ENCODE measurements around the gene AICDA. TPM values are rescaled to one million over a fixed set of nuclear protein-coding genes. Genes with fewer than 3 reads are reported as not detected.
"Not testable (repeated sequence)": the region's sequence is repeated elsewhere in the genome, so short reads cannot be mapped to it uniquely, and the experiment has no call there.

The AICDA gene
- polyA plus RNA-seq, 4 donors = 0.32 to 0.92 (median 0.43) TPM

GRCh38 chr12:8615206-8615605 lies 2.5 kb upstream of the AICDA start:
- no peak for DNase-seq (ENCODE audit: low read depth in 4 of 4, low spot score in 2 of 4)

- DNase-seq (ENCODE audit: low read depth in 4 of 4, low spot score in 2 of 4) = not testable (repeated sequence)
These were observed 1.2 kb upstream of the AICDA start for GRCh38 chr12:8613881-8614280.

DNA sequence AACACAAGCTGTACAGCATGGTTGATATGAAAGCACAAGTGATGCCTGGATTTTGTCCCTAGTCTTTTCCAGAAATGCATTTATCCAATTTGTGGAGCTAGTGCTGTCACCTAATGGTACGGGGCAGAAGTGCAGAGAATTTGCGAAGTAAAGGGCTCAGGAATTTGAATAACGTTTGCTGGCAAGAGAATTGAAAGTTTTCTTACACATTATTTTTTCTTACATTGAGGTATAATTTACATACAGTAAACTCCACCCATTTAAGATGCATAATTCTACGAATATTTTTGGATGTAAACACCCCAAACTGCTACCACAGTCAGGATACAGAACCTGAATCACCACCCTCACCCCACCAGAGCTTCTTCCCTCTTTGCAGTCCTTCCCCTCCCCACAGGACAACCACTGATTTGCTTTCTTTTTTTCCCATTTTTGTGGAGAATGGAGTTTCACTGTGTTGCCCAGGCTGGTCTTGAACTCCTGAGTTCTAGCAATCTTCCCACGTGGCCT lies 3.5 kb downstream of the AICDA start:
- peak in 2 of 4 donors; percentile 23 to 36 for DNase-seq (ENCODE audit: low read depth in 4 of 4, low spot score in 2 of 4)

DNA sequence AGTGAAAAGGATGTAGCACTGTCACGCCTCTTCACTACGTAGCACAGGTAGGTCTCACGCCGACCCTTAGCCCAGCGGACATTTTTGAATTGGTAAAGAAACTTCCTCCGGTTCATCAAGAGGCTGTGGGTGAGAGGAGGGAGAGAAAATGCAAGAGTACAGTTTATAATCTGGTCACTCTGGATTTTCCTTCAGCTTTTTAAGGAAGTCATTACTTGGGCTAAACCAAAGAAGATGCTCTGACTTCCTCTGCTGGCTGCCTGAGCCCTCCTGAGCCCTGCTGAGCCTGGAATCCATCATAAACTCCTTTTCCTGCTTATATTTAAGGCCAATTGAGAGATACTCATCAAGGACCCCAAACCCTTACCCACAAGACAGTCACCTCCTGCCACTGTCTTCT lies 5.8 kb downstream of the AICDA start:
- DNase-seq (ENCODE audit: low read depth in 4 of 4, low spot score in 2 of 4) = no peak

DNA sequence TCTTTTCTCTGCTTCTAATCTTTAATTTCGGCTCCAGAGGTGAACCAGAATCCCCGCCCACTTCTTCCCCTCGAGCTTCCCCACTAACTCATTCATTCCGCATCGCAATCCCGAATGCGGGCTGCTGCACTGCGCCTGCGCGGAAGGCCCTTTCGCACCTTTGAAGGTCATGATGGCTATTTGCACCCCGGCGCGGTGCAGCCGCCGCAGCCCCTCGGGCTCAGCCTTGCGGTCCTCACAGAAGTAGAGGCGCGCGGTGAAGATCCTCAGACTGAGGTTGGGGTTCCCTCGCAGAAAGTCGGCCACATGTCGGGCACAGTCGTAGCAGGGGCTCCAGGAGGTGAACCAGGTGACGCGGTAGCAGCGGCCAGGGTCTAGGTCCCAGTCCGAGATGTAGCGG lies 7.6 kb downstream of the AICDA start:
- no peak for DNase-seq (ENCODE audit: low read depth in 4 of 4, low spot score in 2 of 4)

- no peak for DNase-seq (ENCODE audit: low read depth in 4 of 4, low spot score in 2 of 4)
These were observed 8.8 kb downstream of the AICDA start for GRCh38 chr12:8603856-8604255.

DNA sequence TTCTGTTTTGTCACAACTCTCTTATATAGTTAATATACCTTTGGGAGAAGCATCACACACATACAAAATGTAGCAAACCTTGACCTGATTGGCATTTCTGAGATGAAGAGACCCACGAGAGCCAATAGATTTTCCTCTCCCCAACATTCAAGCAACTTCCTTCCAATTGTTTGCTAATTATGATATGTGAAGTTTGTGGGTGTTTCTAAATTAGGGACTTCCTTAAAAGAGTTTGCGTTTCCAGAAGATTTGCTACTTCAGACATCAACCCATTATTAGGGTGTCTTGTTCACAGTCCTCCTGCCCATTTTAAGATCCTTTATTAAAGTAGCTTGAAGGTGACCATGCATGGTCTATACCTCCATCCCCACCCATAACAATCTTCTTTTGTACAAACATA lies 9.4 kb downstream of the AICDA start:
- no peak for DNase-seq (ENCODE audit: low read depth in 4 of 4, low spot score in 2 of 4)

DNA sequence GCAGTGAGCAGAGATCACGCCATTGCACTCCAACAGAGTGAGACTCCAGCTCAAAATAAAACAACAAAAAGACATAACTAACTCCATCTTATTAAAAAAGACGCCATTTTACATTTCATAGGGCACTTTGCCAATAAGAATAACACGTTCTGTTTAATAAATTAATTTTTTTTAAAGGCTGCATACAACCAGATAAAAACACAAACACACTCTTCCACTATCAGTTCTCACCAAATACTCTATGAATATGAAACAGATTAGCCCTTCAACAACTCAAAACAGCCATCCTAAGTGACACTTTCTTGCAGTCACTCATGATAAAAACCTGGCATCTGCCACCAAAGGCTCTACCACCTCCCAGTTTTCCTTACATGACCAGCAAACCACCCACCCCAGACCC lies 16.1 kb downstream of the AICDA start:
- no peak for DNase-seq (ENCODE audit: low read depth in 4 of 4, low spot score in 2 of 4)

GRCh38 chr12:8594072-8594471 lies 18.6 kb downstream of the AICDA start:
- DNase-seq (ENCODE audit: low read depth in 4 of 4, low spot score in 2 of 4) = no peak

- DNase-seq (ENCODE audit: low read depth in 4 of 4, low spot score in 2 of 4) = no peak
These were observed 19.4 kb downstream of the AICDA start for GRCh38 chr12:8593246-8593645.

- no peak for DNase-seq (ENCODE audit: low read depth in 4 of 4, low spot score in 2 of 4)
These were observed 21.7 kb downstream of the AICDA start for GRCh38 chr12:8590842-8591545.

DNA sequence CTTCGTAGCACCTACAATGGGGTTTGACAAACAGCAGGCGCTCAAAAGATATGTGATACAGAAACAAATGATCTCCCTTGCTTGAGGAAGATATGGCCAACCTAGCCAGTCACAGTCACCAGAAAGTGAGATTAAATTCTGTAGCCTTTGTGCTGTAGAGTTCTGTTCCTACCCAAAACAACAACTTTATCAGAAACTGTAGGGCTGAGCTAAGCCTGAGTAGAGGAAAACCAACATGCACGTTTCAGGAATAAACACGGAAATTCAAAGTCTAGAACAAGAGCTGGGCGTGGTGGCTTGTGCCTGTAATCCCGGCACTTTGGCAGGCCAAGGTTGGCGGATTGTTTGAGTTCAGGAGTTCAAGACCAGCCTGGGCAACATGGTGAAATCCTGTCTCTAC lies 23.0 kb downstream of the AICDA start:
- no peak for DNase-seq (ENCODE audit: low read depth in 4 of 4, low spot score in 2 of 4)

DNA sequence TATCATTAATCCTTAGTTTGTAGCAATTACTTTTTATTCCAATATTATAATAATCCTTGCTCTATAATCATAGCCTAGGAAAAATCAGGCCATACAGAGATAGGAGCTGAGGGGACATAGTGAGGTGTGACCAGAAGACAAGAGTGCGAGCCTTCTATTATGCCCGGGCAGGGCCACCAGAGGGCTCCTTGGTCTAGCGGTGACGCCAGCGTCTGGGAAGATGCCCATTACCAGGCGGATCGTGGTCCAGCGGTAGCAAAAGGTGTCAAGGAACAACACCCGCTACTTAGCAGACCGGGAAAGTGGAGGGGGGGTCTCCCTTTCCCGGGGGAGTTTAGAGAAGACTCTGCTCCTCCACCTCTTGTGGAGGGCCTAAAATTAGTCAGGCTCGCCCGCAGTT lies 28.2 kb downstream of the AICDA start:
- DNase-seq (ENCODE audit: low read depth in 4 of 4, low spot score in 2 of 4) = not testable (repeated sequence)

DNA sequence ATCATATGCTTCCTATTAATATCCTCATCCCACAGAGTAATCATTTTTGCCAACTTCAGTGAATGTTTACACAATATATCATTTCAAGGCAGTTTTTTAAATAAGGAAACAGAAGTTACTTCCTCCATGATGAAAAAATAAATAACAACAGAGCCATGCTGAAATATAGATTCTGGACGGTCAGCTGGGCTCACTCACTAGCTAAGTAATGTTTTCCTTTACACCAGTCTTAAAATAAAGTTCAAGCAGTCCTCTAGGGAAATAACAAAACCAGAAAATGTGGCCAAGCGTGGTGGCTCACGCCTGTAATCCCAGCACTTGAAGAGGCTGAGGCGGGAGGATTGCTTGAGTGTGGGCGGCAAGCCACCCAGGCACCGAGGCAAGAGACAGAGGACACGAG lies 28.7 kb downstream of the AICDA start:
- no peak for DNase-seq (ENCODE audit: low read depth in 4 of 4, low spot score in 2 of 4)

DNA sequence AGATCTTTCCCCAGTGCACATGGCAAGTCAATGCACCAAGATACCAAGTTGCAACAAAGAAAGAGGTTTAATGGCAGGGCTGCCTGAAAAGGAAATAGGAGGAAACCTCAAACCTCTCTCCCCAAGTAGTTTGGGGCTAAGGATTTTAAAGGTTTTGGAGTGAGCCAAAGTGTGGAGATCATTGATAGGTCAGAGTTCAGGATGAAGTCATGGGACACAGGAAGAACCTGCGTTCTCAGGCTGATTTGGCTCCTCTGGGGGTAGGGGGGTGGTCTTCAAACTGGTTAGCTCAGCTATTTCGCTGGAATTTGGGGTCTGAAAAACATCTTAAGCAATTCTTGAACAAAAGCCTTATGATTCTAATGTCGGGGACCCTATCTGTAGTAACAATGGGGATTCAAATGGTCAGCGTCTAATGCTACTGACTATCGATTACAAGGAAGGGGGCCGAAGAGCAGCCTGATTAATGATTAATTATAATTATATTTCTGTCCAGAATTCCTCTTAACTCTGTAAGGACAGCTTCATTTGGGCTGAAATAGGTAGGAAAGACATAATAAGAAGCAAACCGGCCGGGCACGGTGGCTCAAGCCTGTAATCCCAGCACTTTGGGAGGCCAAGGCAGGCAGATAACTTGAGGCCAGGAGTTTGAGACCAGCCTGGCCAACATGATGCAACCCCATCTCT lies 31.4 kb downstream of the AICDA start:
- no peak for DNase-seq (ENCODE audit: low read depth in 4 of 4, low spot score in 2 of 4)

- DNase-seq (ENCODE audit: low read depth in 4 of 4, low spot score in 2 of 4) = no peak
These were observed 34.8 kb downstream of the AICDA start for GRCh38 chr12:8577879-8578278.

DNA sequence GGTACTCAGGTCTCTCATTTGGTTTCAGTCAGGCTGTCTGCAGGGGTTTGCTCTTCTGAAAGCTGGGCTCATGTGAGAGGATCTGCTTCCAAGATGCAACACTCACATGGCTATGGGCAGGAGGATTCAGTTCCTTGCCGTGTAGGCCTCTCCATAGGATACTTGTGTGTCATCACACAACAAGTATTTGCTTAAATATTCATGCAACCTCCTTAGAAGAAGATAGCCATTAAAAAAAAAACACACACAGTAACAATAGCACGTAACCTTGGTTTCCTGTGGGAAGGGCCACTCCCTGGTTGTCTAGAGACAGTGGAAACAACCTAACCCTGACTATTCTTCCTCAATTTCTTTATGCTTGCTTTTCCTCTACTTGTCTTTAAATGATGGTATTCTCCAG lies 40.2 kb downstream of the AICDA start:
- DNase-seq (ENCODE audit: low read depth in 4 of 4, low spot score in 2 of 4) = no peak

DNA sequence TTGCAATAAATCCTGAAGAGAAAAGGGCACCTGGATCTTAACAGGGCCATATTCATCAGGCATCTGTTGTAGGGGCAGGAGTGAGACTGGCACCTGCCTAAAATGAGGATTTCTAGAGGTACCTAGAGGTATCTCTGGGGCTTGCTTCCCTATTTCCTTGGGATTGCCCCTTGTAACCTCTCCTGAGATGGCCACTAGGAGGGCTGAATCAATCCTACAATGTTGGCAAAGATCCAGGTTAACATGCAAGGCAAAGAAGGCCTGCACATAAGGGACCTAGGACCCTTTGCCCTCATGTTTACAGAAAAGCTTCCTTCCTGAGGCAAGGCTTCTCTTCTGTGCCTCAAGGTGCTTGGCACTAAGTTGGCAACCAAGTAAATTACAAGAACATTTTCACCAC lies 46.1 kb downstream of the AICDA start:
- no peak for DNase-seq (ENCODE audit: low read depth in 4 of 4, low spot score in 2 of 4)

DNA sequence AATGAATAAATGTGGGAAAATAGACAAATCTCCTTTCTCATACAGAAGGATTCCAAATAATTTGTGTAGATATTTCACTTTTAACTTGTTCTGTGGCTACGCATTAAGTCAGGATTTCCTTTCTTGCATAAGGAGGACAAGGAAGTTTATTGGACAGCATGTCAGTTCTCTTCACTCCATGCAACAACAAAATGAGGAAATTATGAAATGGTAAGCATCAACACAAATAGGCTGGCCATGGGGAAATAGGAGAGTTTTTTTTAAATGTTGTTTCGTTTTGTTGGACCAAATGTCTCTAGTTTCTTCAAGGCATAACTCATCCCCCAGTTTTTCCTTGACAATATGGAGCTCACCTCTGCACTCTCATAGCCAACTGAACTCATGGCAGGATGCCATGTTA lies 46.6 kb downstream of the AICDA start:
- DNase-seq (ENCODE audit: low read depth in 4 of 4, low spot score in 2 of 4) = not testable (repeated sequence)

DNA sequence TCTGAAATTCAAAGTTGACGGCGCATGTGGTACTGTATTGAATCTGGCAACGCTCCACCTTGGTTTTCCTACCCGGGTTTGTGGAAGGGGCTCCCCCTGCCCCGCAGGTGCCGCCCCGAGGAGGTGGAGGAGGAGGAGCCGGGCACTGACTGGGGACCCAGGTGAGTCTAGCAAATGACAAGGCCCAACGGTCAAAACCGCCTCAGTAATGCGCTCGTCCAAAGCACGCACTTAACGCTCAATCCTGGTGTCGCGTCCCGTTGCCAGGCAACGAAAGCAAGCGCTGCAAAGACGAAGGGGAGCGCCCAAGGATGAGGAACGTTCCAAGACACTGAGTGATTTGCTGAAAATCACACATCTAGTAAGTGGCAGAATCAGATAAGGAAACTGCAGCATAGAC lies 48.0 kb downstream of the AICDA start:
- DNase-seq (ENCODE audit: low read depth in 4 of 4, low spot score in 2 of 4) = no peak

DNA sequence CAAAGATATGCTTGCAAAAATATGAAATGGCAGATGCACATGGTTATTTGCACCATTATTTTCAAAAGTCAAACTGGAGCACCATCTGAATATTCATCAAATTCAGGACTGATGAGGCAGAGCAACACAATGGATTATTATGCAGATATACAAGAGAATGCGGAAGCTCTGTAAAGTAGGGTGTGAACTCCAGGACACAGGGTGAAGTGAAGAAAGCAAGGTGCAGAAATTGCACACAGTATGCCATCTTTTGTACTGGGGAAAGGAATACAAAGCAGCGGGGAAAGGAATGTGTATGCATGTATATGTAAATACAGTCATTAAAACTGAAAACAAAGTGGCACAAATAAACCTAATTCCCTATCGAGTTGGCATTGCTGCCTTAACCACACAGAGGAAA lies 49.3 kb downstream of the AICDA start:
- no peak for DNase-seq (ENCODE audit: low read depth in 4 of 4, low spot score in 2 of 4)

GRCh38 chr12:8562310-8562709 lies 50.3 kb downstream of the AICDA start:
- no peak for DNase-seq (ENCODE audit: low read depth in 4 of 4, low spot score in 2 of 4)
